ENCODE data around the gene SYVN1. TPM values are rescaled to one million over a fixed set of nuclear protein-coding genes. Genes with fewer than 3 reads are reported as not detected.

SYVN1 gene
- total and polyA plus RNA-seq, 2 donors: 3.6 to 22.7 TPM

- H3K9me3 ChIP-seq (ENCODE audit: control insufficient read depth in 2 of 2, insufficient read depth in 1 of 2, low read length in 1 of 2): no peaks in the 10 kb centered on the region
- H3K36me3 ChIP-seq (ENCODE audit: control insufficient read depth in 2 of 2, insufficient read depth in 2 of 2, low read length in 1 of 2): peaks cover 34 to 51% of the 10 kb centered on the region in 2 donors
- H3K4me3 ChIP-seq (ENCODE audit: low read length in 2 of 2): no peak overlapping the region
- no peaks in the 10 kb centered on the region for H3K27me3 ChIP-seq (ENCODE audit: control insufficient read depth in 2 of 2, insufficient read depth in 1 of 2, low read length in 1 of 2)
- no peak overlapping the region for H3K27ac ChIP-seq (ENCODE audit: low read depth in 1 of 2, low read length in 1 of 2)
- WGBS: 98% methylated on average over 4 of the region's 4 CpGs
- peaks cover 0 to 18% of the 10 kb centered on the region in 2 donors for H3K4me1 ChIP-seq (ENCODE audit: control insufficient read depth in 2 of 2, insufficient read depth in 2 of 2, low read length in 2 of 2)
- no peak for DNase-seq (ENCODE audit: low read depth in 6 of 9, low spot score in 9 of 9)
These were observed 56.9 kb downstream of the SYVN1 start for GRCh38 chr11:65077451-65077850.

Other genes with a start within 250 kb of the SYVN1 start
- gene ATG2A, start 217.3 kb downstream of the SYVN1 start, total RNA-seq: 6.3 TPM
- 35.2 TPM for gene ATG2A, start 217.3 kb downstream of the SYVN1 start, polyA plus RNA-seq
- gene PPP2R5B, start 209.8 kb downstream of the SYVN1 start, total RNA-seq: 4.4 TPM
- gene PPP2R5B, start 209.8 kb downstream of the SYVN1 start, polyA plus RNA-seq: 18.3 TPM
- gene GPHA2, start 198.6 kb downstream of the SYVN1 start, total RNA-seq: 0.47 TPM
- gene GPHA2, start 198.6 kb downstream of the SYVN1 start, polyA plus RNA-seq: 1.6 TPM
- gene MAJIN, start 162.4 kb downstream of the SYVN1 start, total RNA-seq: 0.14 TPM
- 0.50 TPM for gene MAJIN, start 162.4 kb downstream of the SYVN1 start, polyA plus RNA-seq
- gene BATF2, start 137.5 kb downstream of the SYVN1 start, total RNA-seq: 0.90 TPM
- 3.1 TPM for gene BATF2, start 137.5 kb downstream of the SYVN1 start, polyA plus RNA-seq
- 42.8 TPM for gene ARL2, start 120.4 kb downstream of the SYVN1 start, total RNA-seq
- 52.0 TPM for gene ARL2, start 120.4 kb downstream of the SYVN1 start, polyA plus RNA-seq
- 10.6 TPM for gene SNX15, start 107.1 kb downstream of the SYVN1 start, total RNA-seq
- 15.4 TPM for gene SNX15, start 107.1 kb downstream of the SYVN1 start, polyA plus RNA-seq
- gene SAC3D1, start 93.3 kb downstream of the SYVN1 start, total RNA-seq: 11.2 TPM
- 11.5 TPM for gene SAC3D1, start 93.3 kb downstream of the SYVN1 start, polyA plus RNA-seq
- 5.1 TPM for gene NAALADL1, start 76.0 kb downstream of the SYVN1 start, total RNA-seq
- 9.0 TPM for gene NAALADL1, start 76.0 kb downstream of the SYVN1 start, polyA plus RNA-seq
- gene CDCA5, start 50.5 kb downstream of the SYVN1 start, total RNA-seq: 26.8 TPM
- 2.2 TPM for gene CDCA5, start 50.5 kb downstream of the SYVN1 start, polyA plus RNA-seq
- gene ZFPL1, start 50.3 kb downstream of the SYVN1 start, total RNA-seq: 16.8 TPM
- gene ZFPL1, start 50.3 kb downstream of the SYVN1 start, polyA plus RNA-seq: 42.5 TPM
- 110 TPM for gene VPS51, start 38.3 kb downstream of the SYVN1 start, total RNA-seq
- gene VPS51, start 38.3 kb downstream of the SYVN1 start, polyA plus RNA-seq: 121 TPM
- gene TM7SF2, start 22.6 kb downstream of the SYVN1 start, total RNA-seq: 16.1 TPM
- gene TM7SF2, start 22.6 kb downstream of the SYVN1 start, polyA plus RNA-seq: 35.8 TPM
- gene ZNHIT2, start 16.8 kb downstream of the SYVN1 start, total RNA-seq: 10.1 TPM
- gene ZNHIT2, start 16.8 kb downstream of the SYVN1 start, polyA plus RNA-seq: 16.5 TPM
- 1,067 TPM for gene FAU, start 12.4 kb downstream of the SYVN1 start, total RNA-seq
- 1,132 TPM for gene FAU, start 12.4 kb downstream of the SYVN1 start, polyA plus RNA-seq
- gene MRPL49, start 12.2 kb downstream of the SYVN1 start, total RNA-seq: 42.3 TPM
- 36.2 TPM for gene MRPL49, start 12.2 kb downstream of the SYVN1 start, polyA plus RNA-seq
- not detected for gene SPDYC, start 35.7 kb upstream of the SYVN1 start, total RNA-seq
- gene SPDYC, start 35.7 kb upstream of the SYVN1 start, polyA plus RNA-seq: 0.11 TPM
- gene CAPN1, start 47.4 kb upstream of the SYVN1 start, total RNA-seq: 31.9 TPM
- 104 TPM for gene CAPN1, start 47.4 kb upstream of the SYVN1 start, polyA plus RNA-seq
- 21.0 TPM for gene POLA2, start 127.4 kb upstream of the SYVN1 start, total RNA-seq
- 7.3 TPM for gene POLA2, start 127.4 kb upstream of the SYVN1 start, polyA plus RNA-seq
- 0.33 TPM for gene CDC42EP2, start 180.3 kb upstream of the SYVN1 start, total RNA-seq
- 3.2 TPM for gene CDC42EP2, start 180.3 kb upstream of the SYVN1 start, polyA plus RNA-seq
- 29.7 TPM for gene DPF2, start 199.3 kb upstream of the SYVN1 start, total RNA-seq
- gene DPF2, start 199.3 kb upstream of the SYVN1 start, polyA plus RNA-seq: 30.8 TPM
- 1.0 TPM for gene TIGD3, start 220.2 kb upstream of the SYVN1 start, total RNA-seq
- 1.9 TPM for gene TIGD3, start 220.2 kb upstream of the SYVN1 start, polyA plus RNA-seq
- gene SLC25A45, start 248.1 kb upstream of the SYVN1 start, total RNA-seq: 8.1 TPM
- gene SLC25A45, start 248.1 kb upstream of the SYVN1 start, polyA plus RNA-seq: 35.3 TPM

All from thymus (tissue), 11 donors.